ENCODE results near the gene NAV1. TPM values are rescaled to one million over a fixed set of nuclear protein-coding genes. Genes with fewer than 3 reads are reported as not detected.

The NAV1 gene
- total RNA-seq, 1 donor from 2014 or later: 22.0 TPM

DNA sequence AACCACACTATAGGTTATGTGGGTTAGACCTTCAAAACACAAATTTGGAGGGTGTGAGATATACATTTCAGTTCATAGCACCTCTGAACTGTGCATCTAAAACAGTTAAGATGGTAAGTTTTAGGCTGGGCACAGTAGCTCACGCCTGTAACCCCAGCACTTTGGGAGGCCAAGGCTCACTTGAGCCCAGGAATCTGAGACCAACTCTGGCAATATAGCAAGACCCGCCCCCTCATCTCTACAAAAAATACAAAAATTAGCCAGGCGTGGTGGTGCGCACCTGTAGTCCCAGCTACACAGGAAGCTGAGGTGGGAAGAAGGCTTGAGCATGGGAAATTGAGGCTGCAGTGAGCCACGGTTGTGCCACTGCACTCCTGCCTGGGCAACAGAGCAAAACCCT, 47.9 kb downstream of the NAV1 start:
- DNase-seq (ENCODE audit: low spot score): no peak

DNA sequence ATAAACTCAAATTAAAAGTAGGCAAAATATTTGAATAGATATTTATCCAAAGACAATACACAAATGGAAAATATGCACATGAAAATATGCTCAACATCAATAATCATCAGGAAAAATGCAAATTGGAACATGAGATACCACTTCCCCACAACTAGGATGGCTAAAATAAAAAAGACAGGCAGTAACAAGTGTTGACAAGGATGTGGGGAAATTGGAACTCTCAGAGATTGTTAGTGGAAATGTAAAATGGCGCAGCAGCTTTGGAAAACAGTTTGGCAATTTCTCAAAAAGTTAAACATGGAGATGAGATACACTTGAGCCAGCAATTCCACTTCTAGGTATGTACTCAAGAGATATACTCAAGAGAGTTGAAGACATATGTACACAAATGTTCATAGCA, 48.8 kb downstream of the NAV1 start:
- DNase-seq (ENCODE audit: low spot score): no peak

Other genes starting within 250 kb of the NAV1 start
- gene TNNT2, start 161.4 kb upstream of the NAV1 start, total RNA-seq: 69.8 TPM
- gene LAD1, start 139.8 kb upstream of the NAV1 start, total RNA-seq: 272 TPM
- gene TNNI1, start 117.4 kb upstream of the NAV1 start, total RNA-seq: 0.66 TPM
- 39.4 TPM for gene PHLDA3, start 69.9 kb upstream of the NAV1 start, total RNA-seq
- 524 TPM for gene CSRP1, start 32.0 kb upstream of the NAV1 start, total RNA-seq

All from mucosa of gallbladder (tissue), 1 donor.